ENCODE data around the gene ACYP2.
"Not testable (repeated sequence)": the region's sequence is repeated elsewhere in the genome, so short reads cannot be mapped to it uniquely, and the experiment has no call there.

Gene ACYP2

GRCh38 chr2:54099829-54100585, 15.4 kb upstream of the ACYP2 start:
- no peak for DNase-seq

DNA sequence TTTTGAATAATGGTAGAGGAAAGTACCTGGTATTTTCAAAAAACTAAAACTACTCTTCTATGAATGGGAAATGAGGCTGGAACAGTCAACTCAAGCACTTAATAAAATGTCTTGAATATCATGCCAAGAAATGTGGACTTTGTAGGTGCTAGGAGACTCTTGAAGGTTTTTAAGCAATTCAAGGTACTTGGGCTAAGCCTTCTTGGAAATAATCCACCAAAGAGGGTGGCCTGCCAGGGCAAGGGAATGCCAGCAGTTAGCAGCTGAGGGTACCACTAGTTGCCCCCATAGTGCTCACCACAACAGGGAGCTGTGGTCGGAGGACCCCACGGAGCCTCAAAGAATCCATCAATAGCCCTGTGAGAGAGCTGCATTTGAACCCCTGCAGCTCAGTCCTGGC, 14.6 kb upstream of the ACYP2 start:
- no peak for DNase-seq

DNA sequence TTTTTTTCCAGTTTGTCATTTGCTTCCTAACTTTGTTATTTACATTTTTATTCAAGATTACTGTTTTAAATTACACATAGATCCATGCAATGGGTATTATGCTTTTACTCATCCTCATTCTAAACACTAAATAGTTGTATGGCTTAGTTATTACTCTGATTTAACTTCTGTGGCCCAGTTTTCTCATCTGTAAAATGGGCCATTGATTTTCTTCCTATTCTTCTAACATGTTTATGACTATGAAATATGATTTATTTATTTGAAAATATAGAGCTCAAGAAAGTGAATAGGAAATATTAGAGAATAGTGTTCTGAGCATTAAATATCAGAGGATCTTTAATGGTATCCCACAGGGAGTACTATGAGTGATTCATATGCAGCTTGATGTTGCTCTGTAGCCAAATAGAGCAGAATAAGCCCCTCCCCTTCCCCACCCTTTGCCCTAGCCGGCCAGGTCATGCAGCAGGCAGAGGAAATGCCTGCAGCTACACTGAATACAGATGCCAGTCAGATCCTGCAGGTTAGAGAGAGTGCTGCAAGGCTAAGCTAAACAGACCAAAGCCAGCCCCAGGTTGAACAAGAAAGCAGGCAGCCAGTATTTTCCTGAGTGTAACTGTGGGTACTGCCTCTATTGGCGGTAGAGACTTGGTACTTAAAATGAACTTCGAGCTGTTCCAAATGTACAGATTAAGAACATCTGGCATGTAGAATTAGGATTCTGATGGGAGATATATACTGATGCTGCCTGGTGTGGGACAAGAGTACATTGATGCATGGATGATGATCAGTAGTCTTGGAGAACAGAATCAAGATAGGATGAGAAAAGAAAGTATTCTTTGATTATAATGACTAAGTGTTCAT, 11.7 kb upstream of the ACYP2 start:
- no peak for DNase-seq

- DNase-seq = no peak
Observed at GRCh38 chr2:54106631-54107454, 8.6 kb upstream of the ACYP2 start.

- DNase-seq = no peak
Observed at GRCh38 chr2:54107455-54107764, 8.0 kb upstream of the ACYP2 start.

DNA sequence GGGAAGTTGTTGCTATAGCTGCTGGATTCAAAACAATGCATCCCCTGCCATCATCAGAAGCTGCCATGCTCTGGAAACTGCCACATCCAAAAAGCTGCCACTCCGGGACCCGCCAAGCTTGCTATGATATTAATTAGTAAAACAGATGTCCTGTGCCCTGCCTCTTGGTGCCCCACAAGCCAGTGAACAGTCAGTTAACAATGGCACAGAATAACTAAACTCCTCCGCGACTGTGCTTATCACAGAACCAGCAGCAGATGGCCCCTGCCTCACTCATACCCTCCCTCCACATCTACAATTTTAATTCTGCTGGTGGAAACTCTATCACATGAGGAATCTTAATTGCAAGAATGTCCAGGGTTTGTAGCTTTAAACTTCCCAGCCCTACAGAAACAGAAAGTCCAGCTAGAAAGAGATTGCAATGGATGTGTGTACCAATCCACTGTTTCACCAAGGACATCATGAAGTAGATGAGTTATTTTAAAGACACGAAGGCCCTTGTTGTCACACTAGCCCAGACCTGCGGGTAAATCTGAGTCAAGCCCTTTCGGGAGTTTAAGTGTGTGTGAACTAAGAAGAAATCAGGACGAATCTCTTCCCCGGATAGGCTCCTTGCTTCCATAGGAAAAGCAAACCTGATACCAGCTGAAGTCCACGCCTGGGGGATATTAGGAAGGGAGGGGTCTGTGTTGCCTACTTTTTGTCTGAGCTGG, 7.4 kb upstream of the ACYP2 start:
- no peak for DNase-seq

GRCh38 chr2:54109848-54110247, 5.6 kb upstream of the ACYP2 start:
- no peak for DNase-seq

- not testable (repeated sequence) for DNase-seq
Observed at GRCh38 chr2:54114479-54114878, 936 bp upstream of the ACYP2 start.

DNA sequence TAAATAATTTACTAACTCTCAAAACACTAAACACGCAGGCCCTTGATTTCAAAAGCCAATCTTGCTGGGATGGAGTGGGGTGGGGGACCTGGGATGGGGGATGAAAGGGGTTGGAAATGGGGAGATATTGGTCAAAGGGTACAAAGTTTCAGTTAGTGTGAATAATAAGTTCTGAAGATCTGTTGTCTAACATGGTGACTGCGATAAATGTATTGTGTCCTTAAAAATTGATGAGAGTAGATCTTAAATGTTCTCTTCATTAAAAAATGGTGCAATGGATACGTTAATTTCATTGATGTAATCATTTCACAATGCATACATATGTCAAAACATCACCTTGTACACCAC, 505 bp upstream of the ACYP2 start:
- DNase-seq = no peak

DNA sequence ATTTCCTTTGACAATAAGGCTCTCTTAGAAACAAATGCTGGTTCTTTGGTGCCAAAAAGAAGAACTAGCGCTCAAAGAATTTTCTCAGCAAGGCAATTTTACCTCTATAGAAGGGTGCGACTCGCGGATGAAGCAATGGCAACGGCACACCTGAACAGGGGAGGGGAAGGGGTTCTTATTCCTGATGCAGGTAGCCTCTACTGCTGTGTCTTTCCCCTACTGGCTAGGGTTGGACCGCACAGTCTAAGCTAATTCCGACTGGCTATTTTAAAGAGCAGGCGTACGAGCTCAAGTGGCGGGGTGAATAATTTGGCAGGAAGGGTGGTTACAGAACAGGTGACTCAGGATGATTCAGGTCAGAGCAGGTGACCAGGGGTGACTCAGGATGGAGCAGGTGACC, 1.2 kb downstream of the ACYP2 start:
- DNase-seq = not testable (repeated sequence)

- DNase-seq = no peak
Observed at GRCh38 chr2:54120950-54121349, 5.5 kb downstream of the ACYP2 start.

DNA sequence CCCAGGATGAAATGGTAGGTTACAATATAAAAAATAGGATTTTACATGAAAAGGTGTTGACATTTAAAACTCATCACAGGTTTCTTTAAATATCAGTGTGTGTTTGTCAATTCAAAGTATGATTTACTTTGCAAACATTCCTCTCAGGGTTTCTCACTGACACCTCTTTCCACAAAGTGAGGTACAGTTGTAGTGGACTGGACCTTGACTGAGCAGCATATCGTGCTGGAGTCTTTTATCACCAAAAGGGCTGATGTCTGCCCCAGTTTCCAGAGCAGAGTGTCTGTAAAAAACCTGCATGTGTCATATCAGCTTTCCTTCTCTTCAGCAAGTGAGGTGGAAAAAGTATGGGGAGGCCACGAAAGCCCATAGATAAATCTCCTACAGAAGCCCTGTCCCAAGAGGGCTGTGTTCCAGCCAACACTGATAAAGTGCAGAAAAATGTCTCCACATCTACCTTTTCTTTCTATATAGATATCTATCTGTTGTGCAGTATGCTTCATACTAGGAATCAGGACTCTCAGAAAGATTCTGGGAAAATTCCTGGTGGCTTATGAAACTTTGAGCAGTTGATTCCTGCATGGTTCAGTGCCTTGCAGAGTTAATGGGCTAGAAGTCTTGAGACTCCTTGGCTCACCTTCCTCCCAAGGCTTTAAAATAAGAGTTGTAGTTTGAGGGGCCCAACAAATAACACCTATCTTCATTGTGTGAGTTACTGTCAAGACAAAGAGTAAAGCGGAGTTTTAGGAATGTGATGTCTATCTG, 6.9 kb downstream of the ACYP2 start:
- DNase-seq = no peak

DNA sequence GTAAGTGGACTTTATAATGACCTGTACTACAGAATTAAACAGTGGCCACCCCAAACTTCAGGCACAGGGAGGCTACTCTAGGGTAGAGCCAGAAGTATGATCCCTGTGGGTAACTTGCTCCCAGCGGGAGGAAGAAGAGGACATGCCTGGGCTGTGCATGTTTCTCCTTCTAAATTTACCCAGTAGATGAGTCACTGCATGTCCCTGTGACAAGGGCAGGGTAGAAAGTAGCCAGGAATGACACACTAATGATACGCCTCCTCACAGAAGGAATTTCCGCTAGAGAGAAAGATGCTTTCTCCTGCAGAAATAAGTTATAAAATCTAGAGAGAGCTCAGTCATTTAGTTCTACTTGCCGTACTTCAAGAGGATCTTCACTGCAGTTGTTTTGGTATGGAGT, 7.5 kb downstream of the ACYP2 start:
- no peak for DNase-seq

- DNase-seq = not testable (repeated sequence)
Observed at GRCh38 chr2:54127174-54127573, 11.8 kb downstream of the ACYP2 start.

GRCh38 chr2:54133056-54133455, 17.6 kb downstream of the ACYP2 start:
- no peak for DNase-seq

DNA sequence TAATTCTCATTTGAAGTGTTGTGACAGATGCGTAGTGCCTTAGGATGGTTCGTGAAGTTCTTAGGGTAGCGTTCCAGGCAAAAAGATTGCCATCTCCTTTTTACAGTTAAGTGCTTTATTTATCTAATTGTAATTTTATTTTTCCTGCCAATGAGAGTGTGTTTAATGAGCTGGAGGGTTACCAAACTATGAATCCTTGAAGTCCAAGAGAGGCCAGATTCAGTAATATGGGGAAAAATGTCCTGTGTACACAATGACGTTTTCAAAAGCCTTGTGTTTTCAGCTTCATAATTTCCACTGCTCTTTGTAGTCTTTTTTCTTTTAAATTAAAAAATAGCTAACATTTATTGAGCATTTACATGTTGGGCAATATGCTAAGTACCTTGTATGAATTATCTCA, 23.8 kb downstream of the ACYP2 start:
- no peak for DNase-seq

DNA sequence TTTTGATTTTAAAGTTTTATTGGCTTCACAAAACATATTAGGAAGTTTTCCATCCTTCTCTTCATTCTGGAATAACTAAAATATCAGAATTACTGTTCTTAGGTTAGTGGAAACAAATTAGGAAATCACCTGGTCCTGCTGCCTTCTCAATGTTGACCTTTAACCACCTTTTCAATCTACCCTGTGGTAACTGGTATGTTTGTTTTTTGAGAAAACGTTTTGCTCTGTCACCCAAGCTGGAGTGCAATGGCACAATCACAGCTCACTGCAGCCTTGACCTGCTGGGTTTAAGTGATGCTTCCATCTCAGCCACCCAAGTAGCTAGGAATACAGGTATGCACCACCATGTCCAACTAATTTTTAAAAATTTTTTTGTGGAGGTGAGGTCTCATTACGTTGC, 28.4 kb downstream of the ACYP2 start:
- DNase-seq = no peak

- DNase-seq = no peak
Observed at GRCh38 chr2:54148391-54148790, 33.0 kb downstream of the ACYP2 start.

GRCh38 chr2:54149638-54150441, 34.4 kb downstream of the ACYP2 start:
- no peak for DNase-seq

DNA sequence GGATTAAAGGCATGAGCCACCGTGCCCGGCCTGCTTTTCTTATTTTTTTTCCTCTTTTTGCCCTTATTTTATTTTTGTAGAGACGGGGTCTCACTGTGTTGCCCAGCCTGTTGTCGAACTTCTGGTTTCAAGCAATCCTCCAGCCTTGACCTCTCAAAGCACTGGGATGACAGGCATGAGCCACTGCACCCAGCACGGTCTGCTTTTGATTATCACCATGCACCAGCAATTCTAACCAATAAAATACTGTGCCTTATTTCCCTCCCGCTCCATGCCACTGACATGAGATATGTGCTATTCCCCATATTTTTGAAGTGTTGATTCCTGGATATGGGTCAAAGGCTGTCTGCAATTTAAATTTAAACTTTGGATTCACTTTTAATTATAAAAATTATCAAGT, 42.9 kb downstream of the ACYP2 start:
- no peak for DNase-seq

DNA sequence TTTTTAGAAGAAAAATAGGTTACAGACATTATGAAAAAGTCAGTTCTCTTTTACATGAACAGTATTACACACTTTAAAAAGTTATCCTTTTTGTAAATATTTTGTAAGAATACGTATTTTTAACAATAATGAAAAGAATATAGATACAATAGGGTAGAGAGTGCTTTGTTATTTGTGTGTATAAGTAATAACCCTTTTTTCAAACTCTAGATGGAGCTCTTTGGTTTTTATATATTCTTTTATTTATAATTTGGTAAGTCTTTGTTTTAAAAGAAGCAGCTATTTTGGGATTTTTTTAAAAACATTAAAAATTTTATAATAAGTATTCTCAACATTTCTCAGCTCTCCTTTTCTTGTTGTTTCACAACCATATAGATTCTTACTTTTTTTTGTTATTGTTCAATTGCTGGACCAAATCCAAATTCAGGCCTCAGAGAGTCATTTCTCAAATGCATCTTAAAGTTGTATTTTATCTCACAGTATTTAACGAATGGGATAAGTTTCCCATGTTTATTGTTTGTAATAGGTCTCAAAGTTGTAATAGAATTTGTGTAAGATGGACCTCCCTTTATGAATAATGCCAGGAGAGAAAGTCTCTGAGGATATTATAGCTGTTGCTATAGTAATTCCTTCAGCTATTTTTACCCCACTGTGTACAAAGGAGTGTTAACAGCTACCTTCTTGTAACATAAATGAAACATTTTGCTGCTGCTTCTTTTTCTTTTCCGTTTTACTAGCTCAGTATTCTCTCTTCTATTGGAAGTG, 46.4 kb downstream of the ACYP2 start:
- no peak for DNase-seq
